Small intestine (tissue), 7 donors: ENCODE measurements around the gene MORN1. TPM values are rescaled to one million over a fixed set of nuclear protein-coding genes. Genes with fewer than 3 reads are reported as not detected.
A peak's percentile ranks its signal among the peaks of the same experiment; 100 is the strongest.

Source experiments
- DNase-seq, 2 donors: peaks; one replicate each; pipeline versions ENCODE4 v3.0.0 to v3.0.0-alpha.2; 2013
- FAIRE-seq: peaks from 2 replicates; lab custom pipeline; 2012; peaks lifted over from hg19 to GRCh38; lab: Jason Lieb, UNC
- H3K27ac ChIP-seq, 3 donors: one replicate each; pipeline ENCODE4 v1.5.1; 2013; ENCODE audit warnings: low read length in 2 of 3, mild to moderate bottlenecking in 2 of 3, control low read depth in 1 of 3, inconsistent platforms in 1 of 3, low read depth in 1 of 3, moderate library complexity in 1 of 3
- H3K27me3 ChIP-seq, 3 donors: one replicate each; pipeline ENCODE4 v1.6.1; 2013; ENCODE audit warnings: low read length in 3 of 3, inconsistent platforms in 1 of 3; ENCODE audit not compliant: control insufficient read depth in 3 of 3, insufficient read depth in 3 of 3
- H3K36me3 ChIP-seq, 3 donors: one replicate each; pipeline ENCODE4 v1.6.1; 2013; ENCODE audit warnings: low read length in 3 of 3, inconsistent platforms in 1 of 3, low read depth in 1 of 3, mild to moderate bottlenecking in 1 of 3, moderate library complexity in 1 of 3; ENCODE audit not compliant: control insufficient read depth in 3 of 3, insufficient read depth in 2 of 3
- H3K4me1 ChIP-seq, 3 donors: one replicate each; pipeline ENCODE4 v1.6.1; 2013; ENCODE audit warnings: low read length in 2 of 3, inconsistent platforms in 1 of 3, low read depth in 1 of 3, mild to moderate bottlenecking in 1 of 3, moderate library complexity in 1 of 3; ENCODE audit not compliant: control insufficient read depth in 3 of 3, insufficient read depth in 2 of 3
- H3K4me3 ChIP-seq, 3 donors: one replicate each; pipeline ENCODE4 v1.5.1; 2013; ENCODE audit warnings: low read length in 3 of 3, control low read depth in 1 of 3, inconsistent platforms in 1 of 3, low read depth in 1 of 3, mild to moderate bottlenecking in 1 of 3, moderate library complexity in 1 of 3
- H3K9me3 ChIP-seq, 2 donors: one replicate each; pipeline ENCODE4 v1.6.1; 2013; ENCODE audit warnings: low read depth in 1 of 2, low read length in 1 of 2; ENCODE audit not compliant: control insufficient read depth in 2 of 2, insufficient read depth in 1 of 2
- WGBS, 3 donors: extraction: QIAGEN DNeasy Blood & Tissue Kit; methylation state at CpG; one replicate each; pipeline ENCODE4 v1.1.7; 2013; 5-methylcytosine and 5-hydroxymethylcytosine counted together
- polyA plus RNA-seq, 4 donors: library from polyadenylated mRNA; stranded (reverse) in 3 of 4; unstranded in 1 of 4; fragments of 200-250 nt in 3 of 4; fragments of 120-200 nt in 1 of 4; gene quantifications; one replicate each; pipeline versions ENCODE4 v1.2.1 to v1.2.3, GENCODE V29; 2013
- donor health status: healthy with polysubstance abuse.
- donor health status: control.
- donor health status: control.
- donor health status: Bipolar disorder and iron deficiency.
- donor health status: healthy.

Gene MORN1
- polyA plus RNA-seq, 4 donors: 1.1 to 10.6 (median 2.8) TPM

- Histone ChIP-seq H3K27ac (peak overlapping the region in 1 of 3 donors; percentile 32), H3K4me3 (no peak overlapping the region), H3K4me1 (peaks cover 0 to 14% (median 13%) of the 10 kb centered on the region in 3 donors), H3K36me3 (peaks cover 0 to 79% (median 0%) of the 10 kb centered on the region in 3 donors), H3K27me3 (no peaks in the 10 kb centered on the region), H3K9me3 (no peaks in the 10 kb centered on the region)
- DNase-seq: no peak
- FAIRE-seq: no peak
- WGBS, 3 donors: 88 to 93% (median 89%) methylated on average over 29 to 30 of the region's 30 CpGs
Observed at GRCh38 chr1:2292725-2293450, 98.5 kb downstream of the MORN1 start.

DNA sequence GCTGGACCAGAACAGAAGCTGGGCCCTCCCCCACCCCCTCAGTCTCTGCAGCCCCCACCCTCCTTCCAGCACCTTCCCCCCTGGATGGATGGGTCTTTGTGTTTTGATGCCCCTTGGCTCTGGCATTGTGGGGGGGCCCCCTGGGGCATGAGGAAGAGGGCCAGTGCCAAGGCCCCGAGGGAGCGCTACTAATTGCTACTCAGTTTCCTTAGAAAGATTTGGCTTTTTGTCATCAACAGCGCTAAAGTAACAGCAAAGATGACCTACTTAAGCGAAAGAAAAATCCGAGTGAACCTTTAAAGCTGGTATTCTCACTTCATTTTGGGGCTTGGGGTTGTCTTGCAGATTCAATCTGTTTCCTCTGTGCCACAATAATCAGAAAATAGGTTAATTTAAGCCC is 99.8 kb downstream of the MORN1 start:
- FAIRE-seq (no peak), DNase-seq (no peak)
- Histone ChIP-seq H3K4me3 (no peak overlapping the region), H3K36me3 (peaks cover 0 to 69% (median 0%) of the 10 kb centered on the region in 3 donors), H3K9me3 (no peaks in the 10 kb centered on the region), H3K27me3 (no peaks in the 10 kb centered on the region), H3K27ac (peak overlapping the region in 2 of 3 donors; percentile 72 to 89), H3K4me1 (peaks cover 0 to 14% (median 13%) of the 10 kb centered on the region in 3 donors)
- 68 to 80% (median 71%) methylated on average over 5 of the region's 5 CpGs for WGBS, 3 donors

- H3K27ac ChIP-seq: peak overlapping the region; percentile 45 to 89 (median 72)
- peak in 1 of 2 donors; percentile 56 for DNase-seq
- H3K27me3 ChIP-seq: no peaks in the 10 kb centered on the region
- no peak for FAIRE-seq
- peak overlapping the region in 1 of 3 donors; percentile 3 for H3K4me3 ChIP-seq
- H3K36me3 ChIP-seq: peaks cover 0 to 66% (median 0%) of the 10 kb centered on the region in 3 donors
- H3K9me3 ChIP-seq: no peaks in the 10 kb centered on the region
- H3K4me1 ChIP-seq: peaks cover 0 to 14% (median 13%) of the 10 kb centered on the region in 3 donors
- 34 to 61% (median 53%) methylated on average over 41 of the region's 41 CpGs for WGBS, 3 donors
Observed at GRCh38 chr1:2290595-2291510, 100.5 kb downstream of the MORN1 start.

DNA sequence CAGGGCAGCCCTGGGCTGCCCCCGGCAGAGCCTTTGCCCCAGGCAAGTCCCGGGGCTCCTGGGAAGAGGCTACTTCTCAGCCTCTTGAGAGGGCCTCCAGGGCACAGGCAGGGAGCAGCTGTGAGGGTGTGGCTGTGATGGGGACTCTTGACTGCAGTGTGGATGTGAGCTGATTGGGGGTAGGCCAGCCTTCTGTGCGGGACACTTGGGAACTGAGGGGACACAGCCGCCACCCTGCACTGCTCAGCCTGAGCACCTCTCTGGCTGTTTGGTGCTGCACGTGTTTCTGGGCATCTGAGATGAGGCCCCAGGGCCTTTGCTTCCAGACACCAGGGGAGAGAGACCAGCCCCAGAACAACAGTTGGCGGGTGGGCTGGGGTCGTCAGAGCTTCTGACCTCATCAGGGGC is 101.2 kb downstream of the MORN1 start:
- FAIRE-seq (no peak), DNase-seq (no peak)
- H3K36me3 ChIP-seq: peaks cover 0 to 61% (median 0%) of the 10 kb centered on the region in 3 donors
- peaks cover 0 to 14% (median 13%) of the 10 kb centered on the region in 3 donors for H3K4me1 ChIP-seq
- H3K27ac ChIP-seq: peak overlapping the region; percentile 45 to 89 (median 72)
- 47 to 70% (median 65%) methylated on average over 7 of the region's 7 CpGs for WGBS, 3 donors
- H3K4me3 ChIP-seq: no peak overlapping the region
- H3K27me3 ChIP-seq: no peaks in the 10 kb centered on the region
- no peaks in the 10 kb centered on the region for H3K9me3 ChIP-seq

GRCh38 chr1:2289607-2290006 is 101.7 kb downstream of the MORN1 start:
- Histone ChIP-seq H3K27me3 (no peaks in the 10 kb centered on the region), H3K27ac (peak overlapping the region; percentile 45 to 89 (median 72)), H3K4me3 (no peak overlapping the region), H3K9me3 (no peaks in the 10 kb centered on the region), H3K4me1 (peaks cover 0 to 14% (median 13%) of the 10 kb centered on the region in 3 donors), H3K36me3 (peaks cover 0 to 60% (median 0%) of the 10 kb centered on the region in 3 donors)
- FAIRE-seq: no peak
- no peak for DNase-seq
- 67 to 75% (median 67%) methylated on average over 7 to 9 of the region's 9 CpGs for WGBS, 3 donors

- Histone ChIP-seq H3K4me1 (peaks cover 0 to 14% (median 11%) of the 10 kb centered on the region in 3 donors), H3K36me3 (peaks cover 0 to 60% (median 0%) of the 10 kb centered on the region in 3 donors), H3K4me3 (no peak overlapping the region), H3K27me3 (no peaks in the 10 kb centered on the region), H3K9me3 (no peaks in the 10 kb centered on the region), H3K27ac (peak overlapping the region in 1 of 3 donors; percentile 11)
- 81 to 89% (median 86%) methylated on average over 20 of the region's 20 CpGs for WGBS, 3 donors
- DNase-seq (no peak), FAIRE-seq (no peak)
Observed at GRCh38 chr1:2288816-2289536, 102.4 kb downstream of the MORN1 start.

DNA sequence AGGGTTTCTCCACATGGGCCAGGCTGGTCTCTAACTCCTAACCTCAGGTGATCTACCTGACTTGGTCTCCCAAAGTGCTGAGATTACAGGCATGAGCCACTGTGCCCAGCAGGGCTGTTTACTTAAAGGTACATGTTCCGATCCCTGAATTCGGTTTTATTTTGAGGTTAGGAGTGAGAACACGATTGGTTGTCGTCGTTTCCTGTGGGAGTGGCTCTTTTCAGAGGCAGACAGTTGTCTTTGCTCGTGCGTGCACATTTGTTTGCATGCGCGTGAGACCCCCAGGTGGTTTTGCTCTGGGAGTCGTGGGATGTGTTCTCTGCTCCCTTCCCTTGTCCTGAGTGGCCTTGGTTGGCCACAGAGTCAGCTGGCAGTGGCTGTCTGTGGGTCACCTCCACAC is 103.0 kb downstream of the MORN1 start:
- Histone ChIP-seq H3K9me3 (no peaks in the 10 kb centered on the region), H3K27ac (no peak overlapping the region), H3K27me3 (no peaks in the 10 kb centered on the region), H3K4me3 (no peak overlapping the region), H3K4me1 (peaks cover 0 to 14% (median 11%) of the 10 kb centered on the region in 3 donors), H3K36me3 (peaks cover 0 to 62% (median 0%) of the 10 kb centered on the region in 3 donors)
- FAIRE-seq (no peak), DNase-seq (no peak)
- 75 to 87% (median 85%) methylated on average over 10 of the region's 10 CpGs for WGBS, 3 donors
